Skin epidermis (tissue), 12 donors: ENCODE results near the gene SMIM10L1.

Experiments
- H3K27ac ChIP-seq, 21 experiments: fragments of 200-600 bp; sonication (generic) in 11 of 21; one replicate each; pipeline ENCODE4 v1.5.0; 2020; ENCODE audit warnings: mild to moderate bottlenecking in 3 of 21, inconsistent platforms in 2 of 21, moderate library complexity in 2 of 21
- H3K4me3 ChIP-seq, 7 experiments: fragments of 200-600 bp; sonication (generic) in 2 of 7; one replicate each; pipeline ENCODE4 v1.5.0; 2020; ENCODE audit warnings: inconsistent platforms in 2 of 7, mild to moderate bottlenecking in 2 of 7, moderate library complexity in 1 of 7

The SMIM10L1 gene

DNA sequence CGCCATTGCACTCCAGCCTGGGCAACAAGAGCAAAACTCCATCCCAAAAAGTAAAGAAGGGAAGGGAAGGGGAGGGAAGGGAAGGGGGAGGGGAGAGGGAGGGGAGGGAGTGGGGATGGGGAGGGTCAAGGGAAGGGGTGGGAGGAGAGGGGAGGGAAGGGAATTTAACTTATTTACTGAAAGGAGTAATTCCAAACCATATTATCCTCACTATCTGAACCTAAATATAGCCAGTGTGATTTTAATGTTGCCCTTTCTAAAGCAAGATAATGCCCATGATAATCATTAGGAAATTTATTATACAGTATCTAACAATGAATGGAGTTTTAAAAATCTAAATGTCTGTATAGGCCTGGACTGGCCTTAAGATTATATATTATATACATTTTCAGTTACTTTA lies 7.3 kb downstream of the SMIM10L1 start:
- Histone ChIP-seq H3K4me3 (no peak overlapping the region), H3K27ac (no peak overlapping the region)

DNA sequence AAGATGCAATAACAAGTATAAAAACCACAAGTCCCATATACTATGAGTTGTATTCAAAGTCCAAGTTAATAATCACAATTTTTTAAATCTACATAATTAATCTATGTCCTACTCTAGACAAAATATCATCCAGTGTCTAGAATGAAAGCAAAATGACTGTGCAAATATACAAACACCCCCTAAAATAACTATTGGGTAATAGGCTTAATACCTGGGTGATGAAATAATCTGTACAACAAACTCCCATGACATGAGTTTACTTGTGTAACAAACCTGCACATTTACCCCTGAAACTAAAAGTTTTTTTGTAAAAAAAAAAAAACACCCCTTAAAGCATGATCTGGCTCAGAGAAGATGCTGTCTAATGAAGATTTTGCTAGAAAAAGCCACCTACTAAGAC lies 11.5 kb downstream of the SMIM10L1 start:
- H3K4me3 ChIP-seq = no peak overlapping the region
- H3K27ac ChIP-seq = no peak overlapping the region

DNA sequence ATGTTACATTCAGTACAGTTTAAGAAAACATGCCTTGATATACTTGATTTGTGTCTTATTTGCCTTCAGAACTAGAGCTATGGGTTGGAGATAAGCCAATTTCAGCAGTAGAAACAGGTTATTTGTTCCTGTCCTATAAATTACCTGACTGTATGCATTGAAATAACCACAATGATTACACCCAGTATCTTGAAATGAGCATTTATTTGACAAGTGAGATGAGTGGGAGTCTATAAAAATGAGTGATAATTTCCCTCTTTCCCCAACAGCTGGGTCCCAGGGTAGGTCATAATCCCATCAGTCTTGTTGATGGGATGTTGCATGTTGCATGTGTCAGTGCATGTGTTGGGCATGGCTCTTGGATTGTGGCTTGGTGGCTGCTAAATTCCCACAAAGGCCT lies 12.0 kb downstream of the SMIM10L1 start:
- H3K4me3 ChIP-seq = no peak overlapping the region
- H3K27ac ChIP-seq = no peak overlapping the region

DNA sequence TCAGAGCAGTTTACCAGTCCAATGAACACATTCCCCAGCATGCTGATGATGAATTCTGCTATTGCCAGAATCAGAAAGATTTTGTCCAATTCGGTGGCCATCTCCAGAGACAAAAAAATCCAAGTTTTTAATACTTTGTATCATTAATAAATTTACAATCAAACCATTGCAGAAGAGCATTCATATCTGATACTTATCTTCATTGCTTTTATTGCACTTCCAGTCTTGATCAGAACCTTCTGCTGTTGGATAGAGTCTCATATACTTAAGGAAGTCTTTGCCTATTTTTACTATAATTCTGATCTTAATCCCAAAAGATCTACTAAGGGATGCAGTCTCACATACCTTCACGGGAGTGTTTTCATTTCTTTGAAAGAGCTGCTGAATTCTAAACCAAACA lies 15.8 kb downstream of the SMIM10L1 start, which contains the start of gene TAS2R42:
Gene TAS2R42 (minus strand): TSS at position 101 of the 400 bp plus-strand sequence. CDS start 0 bp downstream, at position 101.
- no peak within 1 kb of the TSS for H3K27ac ChIP-seq
- no peak within 1 kb of the TSS for H3K4me3 ChIP-seq

DNA sequence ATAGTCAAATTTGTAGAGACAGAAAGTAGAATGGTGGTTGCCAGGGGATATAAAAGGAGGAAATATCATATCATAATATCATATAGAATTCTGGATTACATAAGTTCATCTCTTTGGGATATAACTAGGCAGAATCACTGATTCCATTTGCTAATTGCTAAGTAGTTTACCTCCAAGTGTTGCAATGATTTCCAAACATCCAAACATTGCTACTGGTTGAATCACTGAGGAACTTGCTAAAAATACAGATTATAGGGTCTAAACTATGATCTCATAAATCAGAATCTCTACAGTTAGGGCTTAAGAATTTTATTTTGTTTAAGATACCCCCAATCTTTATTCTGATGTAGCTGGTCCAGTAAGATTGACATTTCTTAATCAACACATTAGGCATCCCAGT lies 31.8 kb downstream of the SMIM10L1 start:
- no peak overlapping the region for H3K4me3 ChIP-seq

DNA sequence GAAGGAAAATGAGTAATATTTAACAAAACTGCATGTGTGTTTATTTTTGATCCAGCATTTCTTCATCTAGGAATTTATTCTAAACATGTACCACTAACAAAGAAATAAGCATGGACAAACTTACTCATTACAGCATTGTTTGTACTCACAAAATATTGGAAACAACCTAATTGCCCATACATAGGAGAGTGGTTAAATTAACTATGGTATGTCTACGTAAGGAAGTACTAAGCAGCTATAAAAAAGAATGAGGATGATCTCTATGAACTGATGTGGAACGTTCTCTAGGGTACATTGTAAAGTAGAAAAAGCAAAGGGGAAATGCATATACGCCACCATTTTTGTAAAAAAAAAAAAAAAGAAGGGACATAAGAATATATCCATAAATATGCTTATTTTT lies 33.2 kb downstream of the SMIM10L1 start:
- H3K4me3 ChIP-seq = no peak overlapping the region
- H3K27ac ChIP-seq = no peak overlapping the region

More for the DNA sequence above, 31.8 kb downstream of the SMIM10L1 start:
- H3K27ac ChIP-seq = no peak overlapping the region

DNA sequence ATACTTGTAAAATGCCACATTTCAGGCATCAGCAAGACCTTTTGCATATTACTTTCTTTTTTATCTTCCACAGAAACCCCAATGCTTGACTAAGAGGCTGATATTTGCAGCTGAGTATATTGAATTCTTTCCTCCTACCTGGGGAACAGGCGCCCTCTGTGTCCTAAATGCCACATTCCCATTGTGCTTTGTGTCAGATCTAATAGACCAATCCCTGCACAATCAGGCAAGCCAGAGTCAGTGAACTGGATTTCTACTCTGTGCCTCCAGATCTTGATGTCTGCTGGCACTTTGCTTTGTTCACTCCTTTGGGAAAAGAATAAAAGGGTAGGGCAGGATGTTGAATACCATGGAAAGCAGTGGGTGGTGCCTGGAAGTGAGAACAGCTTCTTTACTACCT lies 38.1 kb downstream of the SMIM10L1 start:
- Histone ChIP-seq H3K4me3 (no peak overlapping the region), H3K27ac (no peak overlapping the region)
